Measurements from ENCODE around the gene TELO2.

Gene TELO2

DNA sequence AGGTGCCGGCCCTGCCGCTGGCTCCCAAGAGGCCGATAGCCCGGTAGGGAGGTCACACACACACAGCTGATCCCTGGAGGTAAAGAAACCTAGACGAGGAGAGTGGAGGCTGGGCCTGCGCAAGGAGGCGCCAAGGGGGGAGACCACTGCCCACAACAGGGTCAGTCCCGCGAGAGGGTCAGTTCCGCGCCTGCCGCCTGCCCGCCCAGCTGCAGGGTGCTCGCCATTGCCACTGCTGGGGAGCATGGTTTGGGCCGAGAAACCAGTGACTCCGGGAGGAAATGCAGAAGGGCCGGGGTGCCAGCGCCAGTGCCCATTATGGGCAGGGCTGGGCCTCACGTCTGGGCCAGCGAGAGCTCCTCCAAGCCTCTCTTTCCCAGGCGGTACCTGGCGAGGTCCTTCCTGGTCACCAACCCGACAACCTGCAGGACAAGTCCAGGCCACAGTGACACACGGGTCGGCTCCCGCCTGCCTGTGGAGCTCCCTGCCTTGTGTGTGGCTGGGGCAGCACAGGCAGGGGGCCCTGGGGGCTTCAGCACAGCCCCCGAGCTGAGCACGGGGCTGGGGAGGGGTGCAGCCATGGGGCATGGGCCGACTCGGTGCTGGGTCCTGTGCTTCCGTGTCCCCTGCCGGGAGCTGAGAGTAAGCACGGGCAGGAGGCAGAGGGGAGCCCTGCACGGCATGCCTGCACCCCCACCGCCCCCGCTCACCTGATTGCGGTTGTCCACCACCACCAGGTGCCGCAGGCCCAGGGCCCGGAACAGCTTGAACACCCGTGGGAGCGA lies 46.7 kb upstream of the TELO2 start:
- DNase-seq (ENCODE audit: low read depth): no peak
- H3K4me3 ChIP-seq (ENCODE audit: low read depth, low read length): no peak overlapping the region
- TF ChIP-seq, protein P1, sequence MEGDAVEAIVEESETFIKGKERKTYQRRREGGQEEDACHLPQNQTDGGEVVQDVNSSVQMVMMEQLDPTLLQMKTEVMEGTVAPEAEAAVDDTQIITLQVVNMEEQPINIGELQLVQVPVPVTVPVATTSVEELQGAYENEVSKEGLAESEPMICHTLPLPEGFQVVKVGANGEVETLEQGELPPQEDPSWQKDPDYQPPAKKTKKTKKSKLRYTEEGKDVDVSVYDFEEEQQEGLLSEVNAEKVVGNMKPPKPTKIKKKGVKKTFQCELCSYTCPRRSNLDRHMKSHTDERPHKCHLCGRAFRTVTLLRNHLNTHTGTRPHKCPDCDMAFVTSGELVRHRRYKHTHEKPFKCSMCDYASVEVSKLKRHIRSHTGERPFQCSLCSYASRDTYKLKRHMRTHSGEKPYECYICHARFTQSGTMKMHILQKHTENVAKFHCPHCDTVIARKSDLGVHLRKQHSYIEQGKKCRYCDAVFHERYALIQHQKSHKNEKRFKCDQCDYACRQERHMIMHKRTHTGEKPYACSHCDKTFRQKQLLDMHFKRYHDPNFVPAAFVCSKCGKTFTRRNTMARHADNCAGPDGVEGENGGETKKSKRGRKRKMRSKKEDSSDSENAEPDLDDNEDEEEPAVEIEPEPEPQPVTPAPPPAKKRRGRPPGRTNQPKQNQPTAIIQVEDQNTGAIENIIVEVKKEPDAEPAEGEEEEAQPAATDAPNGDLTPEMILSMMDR (conservative IDR thresholded peaks at IDR 0.05; ENCODE audit: low read depth, low read length): no peak

DNA sequence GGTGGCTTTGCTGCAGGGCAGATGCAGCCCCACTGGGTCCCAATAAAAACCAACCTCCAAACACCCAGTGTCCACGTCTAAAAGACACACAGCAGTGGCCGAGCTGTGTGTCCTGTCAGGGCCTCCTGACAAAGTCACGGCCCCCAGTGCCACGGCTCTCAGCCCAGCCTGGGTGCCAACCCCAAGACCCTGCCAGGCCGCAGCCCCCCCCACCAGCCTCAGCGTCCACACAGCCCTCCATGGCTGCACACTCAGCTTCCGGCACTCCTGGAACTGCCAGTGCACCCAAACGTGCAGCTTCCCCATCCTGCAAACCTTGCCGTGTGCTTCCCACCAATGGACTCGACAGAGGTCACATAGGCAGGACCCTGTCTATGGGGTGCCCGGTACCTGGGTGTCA lies 45.2 kb upstream of the TELO2 start:
- DNase-seq (ENCODE audit: low read depth): no peak

DNA sequence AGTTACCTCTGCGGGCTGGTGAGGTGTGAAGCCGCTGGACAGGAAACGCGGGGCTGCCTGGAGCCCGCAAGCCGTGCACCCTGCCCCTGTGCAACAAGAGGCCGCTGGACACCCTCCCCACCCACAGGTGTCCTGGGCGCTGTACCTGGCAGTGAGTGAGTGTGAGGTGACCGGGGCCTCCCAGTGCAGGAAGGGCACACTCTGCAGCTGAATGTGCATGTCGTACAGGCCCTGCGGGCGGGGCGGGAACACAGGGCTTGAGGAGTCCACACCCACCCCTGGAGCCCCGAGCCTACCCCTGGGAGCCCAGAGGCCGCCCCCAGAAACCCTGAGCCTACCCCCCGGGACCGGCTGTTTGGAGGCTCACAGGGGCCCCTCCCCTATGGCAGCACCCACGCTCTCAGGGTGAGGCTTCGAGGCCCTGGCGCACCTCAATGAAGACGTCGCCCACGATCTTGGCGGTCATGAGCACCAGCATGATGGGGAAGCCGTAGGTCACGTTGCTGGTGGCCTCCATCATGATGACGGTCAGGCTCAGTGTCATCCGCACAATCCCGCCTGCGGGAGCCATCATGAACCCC lies 44.5 kb upstream of the TELO2 start:
- no peak for DNase-seq (ENCODE audit: low read depth)
- no peak overlapping the region for H3K4me3 ChIP-seq (ENCODE audit: low read depth, low read length)
- TF ChIP-seq, protein P1 (conservative IDR thresholded peaks at IDR 0.05; ENCODE audit: low read depth, low read length): no peak

More for the DNA sequence above, 45.2 kb upstream of the TELO2 start:
- TF ChIP-seq, protein P1 (conservative IDR thresholded peaks at IDR 0.05; ENCODE audit: low read depth, low read length): no peak
- H3K4me3 ChIP-seq (ENCODE audit: low read depth, low read length): no peak overlapping the region

- TF ChIP-seq, protein P1 (conservative IDR thresholded peaks at IDR 0.05; ENCODE audit: low read depth, low read length): no peak
- DNase-seq (ENCODE audit: low read depth): no peak
- H3K4me3 ChIP-seq (ENCODE audit: low read depth, low read length): no peak overlapping the region
These were observed 43.9 kb upstream of the TELO2 start for GRCh38 chr16:1449201-1449788.

DNA sequence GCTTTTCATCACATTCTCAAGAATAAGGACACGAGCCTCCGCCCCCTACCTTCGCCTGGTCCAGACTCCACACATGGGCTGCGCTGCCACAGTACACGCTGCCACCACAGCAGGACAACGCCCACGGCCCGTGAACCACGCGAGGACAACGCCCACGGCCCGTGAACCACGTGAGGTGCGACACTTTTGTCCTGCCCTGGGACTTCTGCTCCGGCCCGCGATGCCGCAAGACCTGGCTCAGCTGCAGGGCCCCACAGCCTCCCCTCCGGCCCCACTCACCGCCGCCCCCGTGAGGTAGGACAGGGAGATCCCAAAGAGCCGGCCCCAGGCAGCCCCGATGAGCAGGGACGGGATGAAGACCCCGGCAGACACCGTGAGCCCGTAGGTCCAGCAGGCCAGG lies 42.9 kb upstream of the TELO2 start:
- TF ChIP-seq, protein P1 (conservative IDR thresholded peaks at IDR 0.05; ENCODE audit: low read depth, low read length): peak; percentile 9
- DNase-seq (ENCODE audit: low read depth): no peak
- no peak overlapping the region for H3K4me3 ChIP-seq (ENCODE audit: low read depth, low read length)

GRCh38 chr16:1450841-1451240 lies 42.3 kb upstream of the TELO2 start:
- H3K4me3 ChIP-seq (ENCODE audit: low read depth, low read length): no peak overlapping the region
- DNase-seq (ENCODE audit: low read depth): no peak
- TF ChIP-seq, protein P1 (conservative IDR thresholded peaks at IDR 0.05; ENCODE audit: low read depth, low read length): no peak

All from choroid plexus epithelial cell (primary cell).